ENCODE measurements around the gene TCEAL3. TPM values are rescaled to one million over a fixed set of nuclear protein-coding genes. Genes with fewer than 3 reads are reported as not detected.
"Not testable (repeated sequence)": the region's sequence is repeated elsewhere in the genome, so short reads cannot be mapped to it uniquely, and the experiment has no call there.

The TCEAL3 gene
- total RNA-seq, 1 experiment from 2014 or later = 2.7 TPM

GRCh38 chrX:103656617-103657016 lies 48.9 kb downstream of the TCEAL3 start:
- H3K27ac Mint-ChIP-seq (ENCODE audit: unreplicated experiment) = no peak overlapping the region
- H3K36me3 ChIP-seq (ENCODE audit: control insufficient read depth, insufficient read depth, low read length) = no peaks in the 10 kb centered on the region
- H3K9me3 ChIP-seq = no peaks in the 10 kb centered on the region
- no peaks in the 10 kb centered on the region for H3K36me3 Mint-ChIP-seq (ENCODE audit: insufficient read depth, unreplicated experiment)
- POLR2A ChIA-PET = no interaction called here
- peaks cover 21% of the 10 kb centered on the region for H3K9me3 Mint-ChIP-seq (ENCODE audit: unreplicated experiment)
- H3K4me3 ChIP-seq (ENCODE audit: low read depth, low read length) = no peak overlapping the region
- no peaks in the 10 kb centered on the region for H3K27me3 ChIP-seq (replicated peaks; ENCODE audit: control insufficient read depth, insufficient read depth, low read length)
- intact Hi-C loops (cut with micrococcal nuclease; ENCODE audit: unreplicated experiment) = no loop called here
- no peaks in the 10 kb centered on the region for H3K27me3 Mint-ChIP-seq (ENCODE audit: insufficient read depth, unreplicated experiment)
- H3K4me1 Mint-ChIP-seq (ENCODE audit: low read depth, unreplicated experiment) = peaks cover 16% of the 10 kb centered on the region
- no peak overlapping the region for H3K4me3 Mint-ChIP-seq (ENCODE audit: unreplicated experiment)
- DNase-seq = no peak
- peaks cover 2% of the 10 kb centered on the region; the same call in 1 of the 2 replicates for H3K4me1 ChIP-seq
- no TSS peak for BruUV-seq (replicated peaks)
- TF ChIP-seq CTCF (IDR thresholded peaks at IDR 0.05; ENCODE audit: insufficient read depth in 1 of 2, low read depth in 1 of 2, low read length in 1 of 2, severe bottlenecking in 1 of 2, unreplicated experiment in 1 of 2) = no peak
- CTCF ChIA-PET = interaction anchor here (0.6 kb wide), 1 partner anchor 136 kb away, joined by 4 read pairs; no protein-coding TSS in a partner anchor

GRCh38 chrX:103657066-103657465 lies 49.3 kb downstream of the TCEAL3 start:
- H3K4me1 ChIP-seq; H3K4me3 ChIP-seq (ENCODE audit: low read depth, low read length); H3K27me3 ChIP-seq (replicated peaks; ENCODE audit: control insufficient read depth, insufficient read depth, low read length); H3K4me3 Mint-ChIP-seq (ENCODE audit: unreplicated experiment); H3K36me3 ChIP-seq (ENCODE audit: control insufficient read depth, insufficient read depth, low read length); BruUV-seq (replicated peaks); H3K27ac Mint-ChIP-seq (ENCODE audit: unreplicated experiment); DNase-seq; POLR2A ChIA-PET; H3K27me3 Mint-ChIP-seq (ENCODE audit: insufficient read depth, unreplicated experiment); H3K9me3 ChIP-seq; H3K36me3 Mint-ChIP-seq (ENCODE audit: insufficient read depth, unreplicated experiment); intact Hi-C loops (cut with micrococcal nuclease; ENCODE audit: unreplicated experiment): not testable (repeated sequence)
- CTCF ChIA-PET = interaction anchor here (0.6 kb wide), 1 partner anchor 135 kb away, joined by 4 read pairs; no protein-coding TSS in a partner anchor
- Mint-ChIP-seq H3K4me1 (ENCODE audit: low read depth, unreplicated experiment) (peaks cover 16% of the 10 kb centered on the region), H3K9me3 (ENCODE audit: unreplicated experiment) (peaks cover 21% of the 10 kb centered on the region)

GRCh38 chrX:103658681-103659433 lies 51.1 kb downstream of the TCEAL3 start:
- Mint-ChIP-seq H3K4me1 (ENCODE audit: low read depth, unreplicated experiment) (peaks cover 16% of the 10 kb centered on the region), H3K9me3 (ENCODE audit: unreplicated experiment) (peaks cover 21% of the 10 kb centered on the region), H3K4me3 (ENCODE audit: unreplicated experiment) (no peak overlapping the region), H3K27ac (ENCODE audit: unreplicated experiment) (no peak overlapping the region), H3K27me3 (ENCODE audit: insufficient read depth, unreplicated experiment) (no peaks in the 10 kb centered on the region), H3K36me3 (ENCODE audit: insufficient read depth, unreplicated experiment) (no peaks in the 10 kb centered on the region)
- ChIA-PET POLR2A (no interaction called here), CTCF (no interaction called here)
- no peak for DNase-seq
- Histone ChIP-seq H3K36me3 (ENCODE audit: control insufficient read depth, insufficient read depth, low read length) (no peaks in the 10 kb centered on the region), H3K27me3 (replicated peaks; ENCODE audit: control insufficient read depth, insufficient read depth, low read length) (no peaks in the 10 kb centered on the region), H3K4me1 (no peaks in the 10 kb centered on the region), H3K4me3 (ENCODE audit: low read depth, low read length) (no peak overlapping the region), H3K9me3 (no peaks in the 10 kb centered on the region)
- no TSS peak for BruUV-seq (replicated peaks)
- intact Hi-C loops (cut with micrococcal nuclease; ENCODE audit: unreplicated experiment) = no loop called here
- no peak for TF ChIP-seq CTCF (IDR thresholded peaks at IDR 0.05; ENCODE audit: insufficient read depth in 1 of 2, low read depth in 1 of 2, low read length in 1 of 2, severe bottlenecking in 1 of 2, unreplicated experiment in 1 of 2)

GRCh38 chrX:103659460-103659859 lies 51.7 kb downstream of the TCEAL3 start:
- H3K4me3 ChIP-seq (ENCODE audit: low read depth, low read length); H3K27ac Mint-ChIP-seq (ENCODE audit: unreplicated experiment); BruUV-seq (replicated peaks); POLR2A ChIA-PET; H3K36me3 ChIP-seq (ENCODE audit: control insufficient read depth, insufficient read depth, low read length); H3K4me1 ChIP-seq; CTCF ChIA-PET; intact Hi-C loops (cut with micrococcal nuclease; ENCODE audit: unreplicated experiment); H3K4me3 Mint-ChIP-seq (ENCODE audit: unreplicated experiment); H3K9me3 ChIP-seq; H3K27me3 Mint-ChIP-seq (ENCODE audit: insufficient read depth, unreplicated experiment); DNase-seq; H3K27me3 ChIP-seq (replicated peaks; ENCODE audit: control insufficient read depth, insufficient read depth, low read length); H3K36me3 Mint-ChIP-seq (ENCODE audit: insufficient read depth, unreplicated experiment): not testable (repeated sequence)
- peaks cover 16% of the 10 kb centered on the region for H3K4me1 Mint-ChIP-seq (ENCODE audit: low read depth, unreplicated experiment)
- H3K9me3 Mint-ChIP-seq (ENCODE audit: unreplicated experiment) = peaks cover 20% of the 10 kb centered on the region

Other genes with a start within 250 kb of the TCEAL3 start
- gene BEX3, start 231.4 kb upstream of the TCEAL3 start, total RNA-seq (2022) = 293 and 367 TPM in 2 replicates
- gene RAB40A, start 88.5 kb upstream of the TCEAL3 start, total RNA-seq (2022) = not detected in 2 replicates
- 39.0 and 42.3 TPM in 2 replicates for gene TCEAL4, start 22.4 kb upstream of the TCEAL3 start, total RNA-seq (2022)
- gene TCEAL1, start 21.0 kb downstream of the TCEAL3 start, total RNA-seq (2022) = 11.6 and 11.8 TPM in 2 replicates
- 314 and 322 TPM in 2 replicates for gene MORF4L2, start 78.7 kb downstream of the TCEAL3 start, total RNA-seq (2022)
- not detected in 2 replicates for gene TMEM31, start 102.9 kb downstream of the TCEAL3 start, total RNA-seq (2022)
- 3.4 and 3.6 TPM in 2 replicates for gene PLP1, start 168.9 kb downstream of the TCEAL3 start, total RNA-seq (2022)
- 1.4 and 1.6 TPM in 2 replicates for gene RAB9B, start 224.3 kb downstream of the TCEAL3 start, total RNA-seq (2022)